A549 (cell line): ENCODE data around the gene GFER. TPM values are rescaled to one million over a fixed set of nuclear protein-coding genes. Genes with fewer than 3 reads are reported as not detected.
"Not testable (repeated sequence)": the region's sequence is repeated elsewhere in the genome, so short reads cannot be mapped to it uniquely, and the experiment has no call there.

ENCODE experiments used
- ATAC-seq, 2 experiments: fragments of 200-7000 bp in 1 of 2; fragments of >200 bp in 1 of 2; cut with Nextera tagmentation in 1 of 2; cut with Tn5 transposase in 1 of 2; 3 replicates each; pipeline versions ENCODE4 v1.8.0 to v1.9.1; 2018 to 2020; ENCODE audit warnings: mild to moderate bottlenecking in 1 of 2, moderate library complexity in 1 of 2
- CTCF ChIA-PET: fragments of 300-600 bp; sonication (Branson Sonifier 250); formaldehyde crosslinking; extraction: SDS; loops from one replicate; lab custom pipeline; 2021; ENCODE audit warnings: antibody characterized with exemption, inconsistent platforms; lab: Yijun Ruan, JAX
- POLR2A ChIA-PET: fragments of 350-600 bp; formaldehyde crosslinking; extraction: SDS; loops from one replicate; lab custom pipeline; 2021; ENCODE audit warnings: antibody characterized with exemption, inconsistent platforms; lab: Yijun Ruan, JAX
- DNase-seq, 2 experiments: peaks; one replicate each; pipeline versions ENCODE4 v3.0.0 to v3.0.0-alpha.2; 2011 to 2016; ENCODE audit warnings: low read depth in 1 of 2, low spot score in 1 of 2
- FAIRE-seq: peaks from 2 replicates; lab custom pipeline; 2011; peaks lifted over from hg19 to GRCh38; lab: Jason Lieb, UNC
- H3K27ac ChIP-seq, 2 experiments: fragments of >200 bp; sonication (Bioruptor Twin); formaldehyde crosslinking; 3 replicates each; pipeline ENCODE4 v1.5.1; 2016 to 2017
- H3K4me1 ChIP-seq: fragments of >200 bp; sonication (Bioruptor Twin); formaldehyde crosslinking; 3 replicates; pipeline ENCODE4 v1.6.1; 2016
- H3K4me2 ChIP-seq: fragments of >200 bp; sonication (Bioruptor Twin); formaldehyde crosslinking; 3 replicates; pipeline ENCODE4 v1.6.1; 2016
- H3K4me3 ChIP-seq: fragments of >200 bp; sonication (Bioruptor Twin); formaldehyde crosslinking; 3 replicates; pipeline ENCODE4 v1.5.1; 2016
- H3K9me3 ChIP-seq: fragments of >200 bp; sonication (Bioruptor Twin); formaldehyde crosslinking; 3 replicates; pipeline ENCODE4 v1.6.1; 2016
- CEBPB ChIP-seq, 2 experiments: fragments of >200 bp in 1 of 2; sonication (Bioruptor Twin) in 1 of 2; formaldehyde crosslinking in 1 of 2; IDR thresholded peaks; 2 replicates each; pipeline ENCODE4 v1.6.1; 2012 to 2016
- CHD2 ChIP-seq: fragments of 150-350 bp; IDR thresholded peaks from 2 replicates; pipeline ENCODE4 v1.6.1; 2014; ENCODE audit warnings: low read length; ENCODE audit not compliant: partially characterized antibody
- FOSB ChIP-seq: fragments of 250-450 bp; sonication (Bioruptor Pico); IDR thresholded peaks from 2 replicates; pipeline ENCODE4 v1.5.0; 2020; ENCODE audit warnings: mild to moderate bottlenecking, moderate library complexity
- HOXA7 ChIP-seq: fragments of 250-450 bp; sonication (Bioruptor Pico); IDR thresholded peaks from 2 replicates; pipeline ENCODE4 v1.5.0; 2020; ENCODE audit warnings: mild to moderate bottlenecking, moderate library complexity
- JUN ChIP-seq, 2 experiments: fragments of >200 bp; sonication (Bioruptor Twin); formaldehyde crosslinking; IDR thresholded peaks; 2 replicates in 1 of 2; 3 replicates in 1 of 2; pipeline ENCODE4 v1.6.1; 2016 to 2017
- KDM5A ChIP-seq: fragments of 200-600 bp; sonication (generic); IDR thresholded peaks from 2 replicates; pipeline ENCODE4 v1.6.1; 2016; ENCODE audit warnings: antibody characterized with exemption, mild to moderate bottlenecking
- MAFK ChIP-seq: fragments of 450-650 bp; IDR thresholded peaks from 2 replicates; pipeline ENCODE4 v1.6.1; 2014; ENCODE audit not compliant: partially characterized antibody
- NFE2L2 ChIP-seq: fragments of 150-350 bp; conservative IDR thresholded peaks from 2 replicates; pipeline ENCODE4 v1.6.1; 2014; ENCODE audit warnings: low read length
- POLR2A ChIP-seq: IDR thresholded peaks from 2 replicates; pipeline ENCODE4 v1.6.1; 2012; ENCODE audit warnings: mild to moderate bottlenecking, low read length
- POLR2AphosphoS2 ChIP-seq: conservative IDR thresholded peaks from 2 replicates; pipeline ENCODE4 v1.6.1; 2012; ENCODE audit warnings: low read length, improper control_type of control experiment, inconsistent platforms
- RFX5 ChIP-seq: fragments of 450-650 bp; IDR thresholded peaks from 2 replicates; pipeline ENCODE4 v1.7.1; 2014; ENCODE audit warnings: antibody characterized with exemption, mild to moderate bottlenecking, moderate library complexity
- TFCP2L1 ChIP-seq: fragments of 250-450 bp; sonication (Bioruptor Pico); IDR thresholded peaks from 2 replicates; pipeline ENCODE4 v1.5.0; 2021; ENCODE audit warnings: mild to moderate bottlenecking
- ZSCAN20 ChIP-seq: fragments of 250-450 bp; sonication (Bioruptor Pico); IDR thresholded peaks from 2 replicates; pipeline ENCODE4 v1.8.0; 2022; ENCODE audit warnings: mild to moderate bottlenecking, moderate library complexity
- WGBS: methylation state at CpG from one replicate; pipeline ENCODE4 v1.1.6; 2017; ENCODE audit errors: missing lambda C conversion rate; 5-methylcytosine and 5-hydroxymethylcytosine counted together
- polyA plus RNA-seq, 4 experiments: library from polyadenylated mRNA; depleted of rRNA in 3 of 4; stranded (reverse); fragments of >200 nt; fragmentation: RNase III in 1 of 4; extraction: RNeasy Plus Mini Kit Qiagen cat#74134 plus additional on column Dnase treatment in 1 of 4; gene quantifications; 2 replicates in 3 of 4; 3 replicates in 1 of 4; pipeline ENCODE4 v1.2.3, GENCODE V29; 2011 to 2017
- TF ChIP-seq, protein P1 (sequence below): fragments of 450-650 bp; IDR thresholded peaks from 2 replicates; pipeline ENCODE4 v1.6.1; 2014; ENCODE audit warnings: antibody characterized with exemption
- TF ChIP-seq, protein P2 (sequence below): IDR thresholded peaks from 2 replicates; pipeline ENCODE4 v1.6.1; 2012
- TF ChIP-seq, protein P3 (sequence below): fragments of >200 bp; sonication (Bioruptor Twin); formaldehyde crosslinking; IDR thresholded peaks from 3 replicates; pipeline ENCODE4 v1.6.1; 2016

GFER gene
- polyA plus RNA-seq, 2 of the 4 experiments (the other 2 are of a cell fraction), result 12.9 to 33.9 TPM

DNA sequence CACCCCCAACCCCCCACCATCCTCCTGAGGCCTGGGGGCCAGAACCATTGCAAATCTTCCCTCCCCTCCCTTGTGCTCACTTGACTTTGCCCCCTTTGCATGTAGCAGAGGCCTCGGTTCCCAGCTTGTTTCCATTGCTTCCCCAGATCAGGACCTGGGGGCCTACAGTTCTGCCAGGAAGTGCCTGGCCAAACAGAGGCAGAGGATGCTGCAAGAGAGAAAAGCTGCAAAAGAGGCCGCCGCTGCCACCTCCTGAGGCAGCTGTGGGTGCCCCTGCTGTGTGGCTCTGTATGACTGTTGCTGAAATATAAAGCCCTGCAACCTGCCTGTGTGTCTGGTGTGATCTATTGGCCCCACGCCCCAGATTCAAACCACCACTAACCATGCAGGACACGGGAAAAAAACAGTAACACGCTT is 22.3 kb upstream of the GFER start:
- CTCF ChIA-PET, result no interaction called here
- DNase-seq, result peak in 1 of 2 experiments; percentile 51
- no peak for FAIRE-seq
- ATAC-seq, result 0 out of 6 replicates have a peak, but pooled peaks of 1 of the 2 experiments have one; percentile 1
- POLR2A ChIA-PET, result interaction anchor here (1.8 to 2.2 kb wide), 2 partner anchors 18 to 193 kb away, joined by 9 read pairs; partner anchors contain the start of genes MSRB1 and TRAF7
- TF ChIP-seq, protein P1, sequence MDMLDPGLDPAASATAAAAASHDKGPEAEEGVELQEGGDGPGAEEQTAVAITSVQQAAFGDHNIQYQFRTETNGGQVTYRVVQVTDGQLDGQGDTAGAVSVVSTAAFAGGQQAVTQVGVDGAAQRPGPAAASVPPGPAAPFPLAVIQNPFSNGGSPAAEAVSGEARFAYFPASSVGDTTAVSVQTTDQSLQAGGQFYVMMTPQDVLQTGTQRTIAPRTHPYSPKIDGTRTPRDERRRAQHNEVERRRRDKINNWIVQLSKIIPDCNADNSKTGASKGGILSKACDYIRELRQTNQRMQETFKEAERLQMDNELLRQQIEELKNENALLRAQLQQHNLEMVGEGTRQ, result no peak
- peak in 1 of 2 experiments; percentile 76; a peak in 4 of 5 replicates for TF ChIP-seq JUN (IDR thresholded peaks at IDR 0.05)
- TF ChIP-seq POLR2A, result no peak; the same call in 1 of the 2 replicates
- no peak for TF ChIP-seq RFX5
- TF ChIP-seq HOXA7, result no peak
- TF ChIP-seq, protein P2, sequence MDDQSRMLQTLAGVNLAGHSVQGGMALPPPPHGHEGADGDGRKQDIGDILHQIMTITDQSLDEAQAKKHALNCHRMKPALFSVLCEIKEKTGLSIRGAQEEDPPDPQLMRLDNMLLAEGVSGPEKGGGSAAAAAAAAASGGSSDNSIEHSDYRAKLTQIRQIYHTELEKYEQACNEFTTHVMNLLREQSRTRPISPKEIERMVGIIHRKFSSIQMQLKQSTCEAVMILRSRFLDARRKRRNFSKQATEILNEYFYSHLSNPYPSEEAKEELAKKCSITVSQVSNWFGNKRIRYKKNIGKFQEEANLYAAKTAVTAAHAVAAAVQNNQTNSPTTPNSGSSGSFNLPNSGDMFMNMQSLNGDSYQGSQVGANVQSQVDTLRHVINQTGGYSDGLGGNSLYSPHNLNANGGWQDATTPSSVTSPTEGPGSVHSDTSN, result peak; percentile 10; the same call in 1 of the 2 replicates
- TF ChIP-seq, protein P3, sequence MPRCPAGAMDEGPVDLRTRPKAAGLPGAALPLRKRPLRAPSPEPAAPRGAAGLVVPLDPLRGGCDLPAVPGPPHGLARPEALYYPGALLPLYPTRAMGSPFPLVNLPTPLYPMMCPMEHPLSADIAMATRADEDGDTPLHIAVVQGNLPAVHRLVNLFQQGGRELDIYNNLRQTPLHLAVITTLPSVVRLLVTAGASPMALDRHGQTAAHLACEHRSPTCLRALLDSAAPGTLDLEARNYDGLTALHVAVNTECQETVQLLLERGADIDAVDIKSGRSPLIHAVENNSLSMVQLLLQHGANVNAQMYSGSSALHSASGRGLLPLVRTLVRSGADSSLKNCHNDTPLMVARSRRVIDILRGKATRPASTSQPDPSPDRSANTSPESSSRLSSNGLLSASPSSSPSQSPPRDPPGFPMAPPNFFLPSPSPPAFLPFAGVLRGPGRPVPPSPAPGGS, result peak; percentile 65; the same call in 1 of the 3 replicates
- Histone ChIP-seq H3K4me2 (peak overlapping the region; percentile 94), H3K4me3 (peak overlapping the region; percentile 88; the same call in 1 of the 3 replicates), H3K27ac (peak overlapping the region; percentile 92 to 97; a peak in 4 of 6 replicates), H3K9me3 (no peaks in the 10 kb centered on the region), H3K4me1 (peaks cover 37% of the 10 kb centered on the region)
- WGBS, result 35% methylated on average over 6 of the region's 6 CpGs

DNA sequence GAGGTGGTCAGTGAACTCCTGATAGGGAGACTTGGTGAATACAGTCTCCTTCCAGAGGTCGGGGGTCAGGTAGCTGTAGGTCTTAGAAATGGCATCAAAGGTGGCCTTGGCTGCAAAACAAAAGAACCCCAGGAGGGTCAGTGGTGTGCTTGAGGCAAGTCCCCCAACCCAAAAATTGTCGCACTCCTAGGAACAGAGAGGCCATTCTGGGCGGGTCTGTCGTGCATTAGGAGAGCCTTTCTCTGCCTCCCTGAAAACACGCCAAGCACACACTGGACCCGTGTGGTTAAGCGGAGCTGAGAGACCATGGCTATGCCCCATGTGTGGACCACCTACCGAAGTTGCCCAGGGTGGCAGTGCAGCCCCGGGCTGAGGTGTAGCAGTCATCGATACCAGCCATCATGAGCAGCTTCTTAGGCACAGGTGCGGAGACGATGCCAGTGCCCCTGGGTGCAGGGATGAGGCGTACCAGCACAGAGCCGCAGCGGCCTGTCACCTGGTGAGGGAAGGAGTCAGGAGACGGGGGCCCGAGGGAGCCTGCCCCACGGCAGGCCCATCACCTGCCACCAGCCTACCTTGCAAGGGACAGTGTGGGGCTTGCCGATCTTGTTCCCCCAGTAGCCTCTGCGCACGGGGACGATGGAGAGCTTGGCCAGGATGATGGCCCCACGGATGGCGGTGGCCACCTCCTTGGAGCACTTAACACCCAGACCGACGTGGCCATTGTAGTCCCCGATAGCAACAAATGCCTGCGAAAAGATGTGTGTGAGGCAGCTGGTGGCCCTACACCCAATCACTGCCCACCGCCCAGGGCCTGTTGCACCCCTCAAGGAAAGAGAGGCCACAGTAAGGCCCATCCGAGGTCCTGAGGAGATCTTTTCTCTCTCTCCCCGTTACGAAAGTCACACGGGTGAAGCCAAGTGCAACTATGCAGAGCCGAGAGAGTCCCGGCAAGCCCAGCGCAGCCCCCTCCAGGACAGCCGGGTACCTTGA is 21.5 kb upstream of the GFER start:
- Histone ChIP-seq H3K4me3 (peak overlapping the region; percentile 88), H3K4me2 (peak overlapping the region; percentile 94), H3K4me1 (peaks cover 37% of the 10 kb centered on the region), H3K27ac (peak overlapping the region; percentile 92 to 100)
- CTCF ChIA-PET, ATAC-seq, FAIRE-seq, H3K9me3 ChIP-seq, DNase-seq: not testable (repeated sequence)
- WGBS, result 63% methylated on average over 33 of the region's 37 CpGs
- POLR2A ChIA-PET, result interaction anchor here (2.2 kb wide), 1 partner anchor 19 kb away, joined by 9 read pairs; the partner anchor contains the start of gene MSRB1

DNA sequence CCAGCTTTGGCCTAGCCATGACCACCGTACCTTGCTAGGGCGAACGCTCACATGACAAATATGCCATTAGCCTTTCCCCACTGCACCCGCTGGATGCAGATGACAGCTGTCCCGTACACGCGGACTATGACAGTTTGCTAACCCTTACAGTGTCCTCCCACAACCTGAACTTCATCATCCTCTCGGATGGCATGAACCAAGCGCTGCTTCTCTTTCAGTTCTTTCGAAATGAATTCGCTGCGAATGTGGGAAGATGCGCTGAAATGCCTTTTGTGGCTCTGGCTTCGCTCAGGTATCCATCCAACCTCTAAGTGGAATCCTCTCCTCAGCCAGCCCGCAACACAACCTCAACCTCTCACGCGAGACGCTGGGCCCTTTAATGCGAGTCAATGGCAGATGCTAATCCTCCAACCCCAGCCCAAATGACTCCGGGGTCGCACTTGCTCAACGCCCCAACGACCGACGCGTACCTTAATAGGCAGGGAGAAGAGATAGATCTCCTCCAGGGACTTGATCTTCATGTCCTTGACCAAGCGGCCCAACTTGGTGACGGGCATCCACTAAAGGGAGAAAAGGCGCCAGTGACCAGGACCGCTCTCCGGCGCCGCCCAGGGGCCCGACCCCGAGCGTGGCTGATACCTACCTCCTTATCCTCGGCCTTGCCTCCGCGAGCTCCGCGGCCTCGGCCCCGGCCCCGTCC is 20.0 kb upstream of the GFER start:
- Histone ChIP-seq H3K9me3 (no peaks in the 10 kb centered on the region), H3K4me3 (peak overlapping the region; percentile 88)
- TF ChIP-seq CHD2 (no peak), TFCP2L1 (peak; percentile 68; the same call in 1 of the 2 replicates), HOXA7 (peak; percentile 80; the same call in 1 of the 2 replicates), KDM5A (peak; percentile 32; the same call in 1 of the 2 replicates), NFE2L2 (no peak), MAFK (no peak), CEBPB (IDR thresholded peaks at IDR 0.05) (no peak), FOSB (CRISPR knock-in tag) (0 out of 2 replicates have a peak, but pooled peaks have one; percentile 30), POLR2AphosphoS2 (no peak), ZSCAN20 (CRISPR knock-in tag) (no peak)
- TF ChIP-seq, all 56 proteins: peak for 4
- Histone ChIP-seq H3K4me2 (peak overlapping the region; percentile 94), H3K4me1 (peaks cover 34% of the 10 kb centered on the region), H3K27ac (peak overlapping the region; percentile 92 to 100)
- ChIA-PET POLR2A (interaction anchor here (0.9 to 2.2 kb wide), 29 partner anchors 12 to 537 kb away, joined by 3 to 50 read pairs (median 5); partner anchors contain the start of genes ECI1, FAHD1, GFER and HAGH), CTCF (interaction anchor here (0.6 to 1.0 kb wide), 2 partner anchors 41 to 138 kb away, joined by 3 to 4 read pairs; no protein-coding TSS in a partner anchor)
- FAIRE-seq, result no peak
- ATAC-seq, result peak in 1 of 2 experiments; percentile 3; a peak in 3 of 6 replicates
- DNase-seq, result peak in 1 of 2 experiments; percentile 30
- 6% methylated on average over 30 of the region's 44 CpGs for WGBS
